K562 (cell line): Measurements from ENCODE around the gene R3HDM2. TPM values are rescaled to one million over a fixed set of nuclear protein-coding genes. Genes with fewer than 3 reads are reported as not detected.

Experiments
- ARID4B ChIP-seq: sonication (generic); formaldehyde crosslinking; IDR thresholded peaks from 2 replicates; pipeline ENCODE4 v1.8.0; 2022; ENCODE audit warnings: mild to moderate bottlenecking, missing genetic modification reagents
- CBFA2T3 ChIP-seq: fragments of 450-650 bp; IDR thresholded peaks from 2 replicates; pipeline ENCODE4 v1.6.1; 2017
- CREB3 ChIP-seq: fragments of 450-650 bp; conservative IDR thresholded peaks from 2 replicates; pipeline ENCODE4 v1.6.1; 2016; ENCODE audit warnings: missing genetic modification characterization, low read depth, mild to moderate bottlenecking, missing compliant biosample characterization, moderate library complexity
- FOS ChIP-seq: IDR thresholded peaks from 3 replicates; pipeline ENCODE4 v1.6.1; 2011; ENCODE audit not compliant: insufficient read length; ENCODE audit errors: extremely low read depth
- GTF3C2 ChIP-seq: IDR thresholded peaks from 3 replicates; pipeline ENCODE4 v1.6.1; 2011; ENCODE audit warnings: borderline replicate concordance, mild to moderate bottlenecking, moderate library complexity; ENCODE audit not compliant: insufficient read length; ENCODE audit errors: extremely low read depth
- MAFF ChIP-seq: IDR thresholded peaks from 2 replicates; pipeline ENCODE4 v1.6.1; 2012; ENCODE audit warnings: low read length, improper control_type of control experiment
- NFIX ChIP-seq: fragments of 250-450 bp; sonication (Bioruptor Pico); IDR thresholded peaks from 2 replicates; pipeline ENCODE4 v1.4.0; 2020; ENCODE audit warnings: low read depth, mild to moderate bottlenecking, moderate library complexity
- SAFB2 ChIP-seq: fragments of 200-400 bp; formaldehyde crosslinking; IDR thresholded peaks from 2 replicates; pipeline ENCODE4 v1.6.1; 2018; ENCODE audit warnings: borderline replicate concordance, low read length, low read depth, moderate library complexity; ENCODE audit not compliant: severe bottlenecking
- polyA plus RNA-seq, 8 experiments: library from polyadenylated mRNA; depleted of rRNA in 4 of 8; stranded (reverse) in 5 of 8; unstranded in 3 of 8; fragments of >200 nt; fragmentation: Nextera tagmentation in 2 of 8; fragmentation: Illumina TruSeq in 1 of 8; extraction: Ambion mirVana in 2 of 8; extraction: Trizol in 1 of 8; gene quantifications; 2 replicates each; pipeline versions ENCODE4 v1.2.1 to v1.2.3, GENCODE V29; 2011 to 2014; ENCODE audit warnings: inconsistent platforms in 1 of 8, missing spikeins in 1 of 8
- total RNA-seq, 7 experiments: library from RNA; depleted of rRNA in 6 of 7; stranded (reverse); fragments of >200 nt in 6 of 7; fragmentation: Illumina TruSeq in 2 of 7; extraction: Trizol in 2 of 7; gene quantifications; 2 replicates each; pipeline versions ENCODE4 v1.2.1 to v1.2.3, GENCODE V29; 2011 to 2021; ENCODE audit warnings: low replicate concordance in 1 of 7
- TF ChIP-seq, protein P1 (sequence below): fragments of 450-650 bp; IDR thresholded peaks from 2 replicates; pipeline ENCODE4 v1.6.1; 2018; ENCODE audit not compliant: partially characterized antibody
- TF ChIP-seq, protein P2 (sequence below), 2 experiments: fragments of 450-650 bp in 1 of 2; sonication (generic) in 1 of 2; formaldehyde crosslinking in 1 of 2; IDR thresholded peaks in 1 of 2; conservative IDR thresholded peaks in 1 of 2; 2 replicates each; pipeline versions ENCODE4 v1.6.1 to v1.8.1; 2016 to 2023; ENCODE audit warnings: mild to moderate bottlenecking in 2 of 2, moderate library complexity in 2 of 2, inconsistent platforms in 1 of 2, missing genetic modification reagents in 1 of 2

R3HDM2 gene
- total and polyA plus RNA-seq, 9 of the 15 experiments (the other 6 are each of a cell fraction or from before 2014, with no cell fraction given), result 3.3 to 18.8 (median 9.0) TPM

DNA sequence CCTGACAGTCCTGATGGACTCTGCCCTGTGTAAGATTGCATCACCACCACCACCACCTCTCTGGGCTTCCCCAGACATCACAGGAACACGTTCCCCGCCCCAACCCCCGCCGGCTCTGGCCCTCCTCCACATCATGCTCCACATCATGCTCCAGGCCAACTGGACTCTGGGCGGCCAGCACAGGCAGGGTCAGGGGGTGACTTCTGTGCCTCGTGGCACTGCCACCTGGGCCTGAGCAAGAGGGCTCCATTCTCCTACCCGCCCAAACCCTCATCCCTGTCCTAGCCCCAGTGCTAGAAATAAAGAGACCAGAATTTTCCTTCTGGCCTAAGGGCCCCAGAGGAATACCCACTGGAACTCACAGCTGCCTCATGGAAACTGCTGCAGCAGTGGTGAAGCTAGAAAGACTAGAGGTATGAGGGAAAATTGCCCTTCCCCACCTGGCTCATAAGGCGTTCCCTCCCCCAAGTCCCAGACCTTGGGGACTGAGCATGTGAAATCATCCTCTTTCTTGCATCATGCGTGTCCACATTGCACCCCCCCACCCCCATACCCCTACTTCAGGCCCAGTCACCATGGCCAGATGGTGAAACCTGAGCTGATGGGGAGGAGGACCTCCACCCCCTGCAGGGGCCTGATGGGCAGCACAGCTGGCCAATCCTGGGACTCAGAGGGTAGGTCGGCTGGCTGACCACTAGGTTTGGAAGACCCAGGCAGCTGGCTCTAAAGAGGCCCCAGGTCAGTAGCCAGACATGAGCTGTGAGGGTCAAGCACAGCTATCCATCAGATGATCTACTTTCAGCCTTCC is 23.9 kb upstream of the R3HDM2 start, which contains the start of gene INHBE (continued):
- TF ChIP-seq, protein P1, sequence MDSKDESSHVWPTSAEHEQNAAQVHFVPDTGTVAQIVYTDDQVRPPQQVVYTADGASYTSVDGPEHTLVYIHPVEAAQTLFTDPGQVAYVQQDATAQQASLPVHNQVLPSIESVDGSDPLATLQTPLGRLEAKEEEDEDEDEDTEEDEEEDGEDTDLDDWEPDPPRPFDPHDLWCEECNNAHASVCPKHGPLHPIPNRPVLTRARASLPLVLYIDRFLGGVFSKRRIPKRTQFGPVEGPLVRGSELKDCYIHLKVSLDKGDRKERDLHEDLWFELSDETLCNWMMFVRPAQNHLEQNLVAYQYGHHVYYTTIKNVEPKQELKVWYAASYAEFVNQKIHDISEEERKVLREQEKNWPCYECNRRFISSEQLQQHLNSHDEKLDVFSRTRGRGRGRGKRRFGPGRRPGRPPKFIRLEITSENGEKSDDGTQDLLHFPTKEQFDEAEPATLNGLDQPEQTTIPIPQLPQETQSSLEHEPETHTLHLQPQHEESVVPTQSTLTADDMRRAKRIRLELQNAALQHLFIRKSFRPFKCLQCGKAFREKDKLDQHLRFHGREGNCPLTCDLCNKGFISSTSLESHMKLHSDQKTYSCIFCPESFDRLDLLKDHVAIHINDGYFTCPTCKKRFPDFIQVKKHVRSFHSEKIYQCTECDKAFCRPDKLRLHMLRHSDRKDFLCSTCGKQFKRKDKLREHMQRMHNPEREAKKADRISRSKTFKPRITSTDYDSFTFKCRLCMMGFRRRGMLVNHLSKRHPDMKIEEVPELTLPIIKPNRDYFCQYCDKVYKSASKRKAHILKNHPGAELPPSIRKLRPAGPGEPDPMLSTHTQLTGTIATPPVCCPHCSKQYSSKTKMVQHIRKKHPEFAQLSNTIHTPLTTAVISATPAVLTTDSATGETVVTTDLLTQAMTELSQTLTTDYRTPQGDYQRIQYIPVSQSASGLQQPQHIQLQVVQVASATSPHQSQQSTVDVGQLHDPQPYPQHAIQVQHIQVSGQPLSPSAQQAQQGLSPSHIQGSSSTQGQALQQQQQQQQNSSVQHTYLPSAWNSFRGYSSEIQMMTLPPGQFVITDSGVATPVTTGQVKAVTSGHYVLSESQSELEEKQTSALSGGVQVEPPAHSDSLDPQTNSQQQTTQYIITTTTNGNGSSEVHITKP, result peak; percentile 24
- TF ChIP-seq CBFA2T3, result peak; percentile 52
- TF ChIP-seq CREB3 (tag), result 0 out of 2 replicates have a peak, but pooled peaks have one; percentile 66
- TF ChIP-seq FOS, result peak; percentile 83
- TF ChIP-seq SAFB2, result no peak
- no peak; the same call in 1 of the 2 replicates for TF ChIP-seq ARID4B
- no peak for TF ChIP-seq GTF3C2
- no peak for TF ChIP-seq MAFF
- TF ChIP-seq NFIX (CRISPR knock-in tag), result no peak
- TF ChIP-seq, protein P2, sequence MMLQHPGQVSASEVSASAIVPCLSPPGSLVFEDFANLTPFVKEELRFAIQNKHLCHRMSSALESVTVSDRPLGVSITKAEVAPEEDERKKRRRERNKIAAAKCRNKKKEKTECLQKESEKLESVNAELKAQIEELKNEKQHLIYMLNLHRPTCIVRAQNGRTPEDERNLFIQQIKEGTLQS (IDR thresholded peaks at IDR 0.05), result peak; percentile 98
- TF ChIP-seq, protein P2 (CRISPR knock-in tag; conservative IDR thresholded peaks at IDR 0.05), result no peak
